Heart left ventricle (tissue), 13 donors: Measurements from ENCODE around the gene GLB1L.
"Not testable (repeated sequence)": the region's sequence is repeated elsewhere in the genome, so short reads cannot be mapped to it uniquely, and the experiment has no call there.

Experiments
- CTCF ChIP-seq, 12 donors: fragments of 200-600 bp; sonication (generic) in 4 of 12; IDR thresholded peaks; one replicate each; pipeline versions ENCODE4 v1.5.0 to v1.8.0; 2018 to 2022; ENCODE audit warnings: antibody characterized with exemption in 12 of 12, mild to moderate bottlenecking in 5 of 12
- POLR2A ChIP-seq, 2 donors: fragments of 450-650 bp; IDR thresholded peaks; one replicate each; pipeline ENCODE4 v1.6.1; 2017; ENCODE audit warnings: antibody characterized with exemption in 2 of 2, mild to moderate bottlenecking in 2 of 2, moderate library complexity in 2 of 2
- donor health status: ischemic (EF 13 %, LVEDD 7.1; RV severe dilation, severe dysfunction).
- donor health status: DM: no; HTN: yes; CAD: no.
- donor health status: DM: no; HTN: no; CAD: no.
- donor health status: ischemic (EF 25% LVEDD 6.9; RV normal size, moderate dysfunction).
- donor health status: ischemic (EF 25% LVEDD 5.7; RV mildly dilated, moderate dysfunction).
- donor health status: ischemic (EF 35%, LVEDD 5.7; RV mildly dilated, moderate dysfunction).
- donor health status: nonischemic (EF 11% LVEDD 7.7; RV severe dilation, severe dysfunction).
- donor health status: DM: yes; HTN: yes; CAD: no.
- donor health status: PGD.
- donor health status: ischemic (EF 29% LVEDD 5.4; RV normal size, mild dysfunction).
- donor health status: nonischemic (EF 23%, LVEDD 6.1; RV moderate dilation, normal function).

GRCh38 chr2:219200502-219201326, 44.5 kb downstream of the GLB1L start:
- not testable (repeated sequence) for TF ChIP-seq CTCF, POLR2A (IDR thresholded peaks at IDR 0.05)
